K562 (cell line): ENCODE measurements around the gene RASL10B. TPM values are rescaled to one million over a fixed set of nuclear protein-coding genes. Genes with fewer than 3 reads are reported as not detected.

ENCODE experiments used
- ATAC-seq: fragments of 200-7000 bp; cut with Tn5 transposase; 3 replicates; pipeline ENCODE4 v1.9.1; 2020; ENCODE audit warnings: moderate library complexity
- BruUV-seq: library from RNA; stranded (reverse); fragments of 400-500 nt; replicated peaks from 2 replicates; lab custom pipeline; 2021; lab: Mats Ljungman, UMichigan
- CTCF ChIA-PET: fragments of 300-600 bp; formaldehyde crosslinking; extraction: SDS; loops from one replicate; lab custom pipeline; 2021; ENCODE audit warnings: low intra/inter-chr PET ratio; lab: Yijun Ruan, JAX
- POLR2A ChIA-PET: fragments of 300-600, 350-650 bp; sonication (Branson Sonifier 250); formaldehyde crosslinking; extraction: SDS; loops from one replicate; lab custom pipeline; 2021; ENCODE audit warnings: antibody characterized with exemption, inconsistent platforms; lab: Yijun Ruan, JAX
- DNase-seq, 4 experiments: peaks; one replicate each; pipeline versions ENCODE4 v3.0.0 to v3.0.0-alpha.2; 2011 to 2018; ENCODE audit warnings: low spot score in 3 of 4, mixed read lengths in 3 of 4; ENCODE audit errors: extremely low read depth in 1 of 4
- FAIRE-seq: peaks from 2 replicates; lab custom pipeline; 2011; peaks lifted over from hg19 to GRCh38; lab: Jason Lieb, UNC
- H2AFZ ChIP-seq: 2 replicates; pipeline ENCODE4 v1.6.0; 2011; ENCODE audit warnings: low read depth, low read length, control low read depth, inconsistent platforms
- H3K27ac ChIP-seq: fragments of 200-600 bp; 3 replicates; pipeline ENCODE4 v1.8.0; 2011; ENCODE audit warnings: low read depth, mild to moderate bottlenecking, control low read depth, inconsistent platforms, low read length, moderate library complexity, mixed read lengths; ENCODE audit errors: extremely low read depth
- H3K27me3 ChIP-seq, 2 experiments: fragments of 300-600 bp in 1 of 2; 2 replicates in 1 of 2; 3 replicates in 1 of 2; pipeline versions ENCODE4 v1.6.0 to v1.8.0; 2011; ENCODE audit warnings: inconsistent platforms in 2 of 2, low read length in 2 of 2, mild to moderate bottlenecking in 1 of 2, mixed read lengths in 1 of 2, moderate library complexity in 1 of 2; ENCODE audit not compliant: control insufficient read depth in 2 of 2, insufficient read depth in 2 of 2
- H3K36me3 ChIP-seq: fragments of 300-600 bp; 3 replicates; pipeline ENCODE4 v1.8.0; 2011; ENCODE audit warnings: mild to moderate bottlenecking, low read length, inconsistent platforms; ENCODE audit not compliant: control insufficient read depth, insufficient read depth
- H3K4me1 ChIP-seq, 2 experiments: fragments of 200-600 bp in 1 of 2; replicated peaks in 1 of 2; 2 replicates in 1 of 2; 3 replicates in 1 of 2; pipeline versions ENCODE4 v1.5.1 to v1.8.0; 2011; ENCODE audit warnings: inconsistent platforms in 2 of 2, low read length in 2 of 2, mild to moderate bottlenecking in 1 of 2, mixed read lengths in 1 of 2, moderate library complexity in 1 of 2; ENCODE audit not compliant: control insufficient read depth in 2 of 2, insufficient read depth in 2 of 2
- H3K4me2 ChIP-seq: 2 replicates; pipeline ENCODE4 v1.6.1; 2011; ENCODE audit warnings: low read length, control low read depth, inconsistent platforms, mixed read lengths; ENCODE audit not compliant: insufficient read depth
- H3K4me3 ChIP-seq: fragments of 200-600 bp; sonication (generic), shearing (Covaris generic); 2 replicates; pipeline ENCODE4 v1.5.1; 2016; ENCODE audit warnings: control low read depth, inconsistent platforms
- H3K79me2 ChIP-seq: fragments of 200-600 bp; 3 replicates; pipeline ENCODE4 v1.8.0; 2011; ENCODE audit warnings: low read length, inconsistent platforms; ENCODE audit not compliant: control insufficient read depth, insufficient read depth
- H3K9ac ChIP-seq, 2 experiments: 2 replicates each; pipeline versions ENCODE4 v1.6.0 to v1.6.1; 2011; ENCODE audit warnings: low read depth in 2 of 2, low read length in 2 of 2, control low read depth in 1 of 2, inconsistent platforms in 1 of 2, mild to moderate bottlenecking in 1 of 2, mixed read lengths in 1 of 2; ENCODE audit not compliant: insufficient read depth in 1 of 2
- H3K9me1 ChIP-seq: one replicate; pipeline ENCODE4 v1.6.0; 2011; ENCODE audit warnings: inconsistent platforms, mild to moderate bottlenecking, low read length, moderate library complexity; ENCODE audit not compliant: control insufficient read depth, insufficient read depth
- H3K9me3 ChIP-seq: replicated peaks from 2 replicates; pipeline ENCODE4 v1.5.1; 2011; ENCODE audit warnings: low read depth, low read length, inconsistent platforms; ENCODE audit not compliant: control insufficient read depth, insufficient read depth
- H4K20me1 ChIP-seq: replicated peaks from 2 replicates; pipeline ENCODE4 v1.6.1; 2011; ENCODE audit warnings: low read length, inconsistent platforms, mixed read lengths; ENCODE audit not compliant: control insufficient read depth, insufficient read depth
- CEBPB ChIP-seq: fragments of 450-650 bp; IDR thresholded peaks from 2 replicates; pipeline ENCODE4 v1.6.1; 2016; ENCODE audit warnings: missing genetic modification characterization, missing compliant biosample characterization
- CEBPG ChIP-seq, 3 experiments: fragments of 200-800 bp in 1 of 3; sonication (Bioruptor generic) in 1 of 3; sonication (generic) in 1 of 3; formaldehyde crosslinking in 1 of 3; IDR thresholded peaks in 2 of 3; conservative IDR thresholded peaks in 1 of 3; 2 replicates each; pipeline versions ENCODE4 v1.6.1 to v1.8.0; 2016 to 2022; ENCODE audit warnings: missing compliant biosample characterization in 2 of 3, missing genetic modification characterization in 2 of 3, mild to moderate bottlenecking in 1 of 3, missing genetic modification reagents in 1 of 3
- E2F1 ChIP-seq: sonication (generic); formaldehyde crosslinking; IDR thresholded peaks from 2 replicates; pipeline ENCODE4 v1.8.1; 2023; ENCODE audit warnings: mild to moderate bottlenecking, missing genetic modification reagents, moderate library complexity
- ETS2 ChIP-seq: IDR thresholded peaks from 2 replicates; pipeline ENCODE4 v1.6.1; 2016; ENCODE audit warnings: borderline replicate concordance, missing genetic modification characterization, mild to moderate bottlenecking, moderate library complexity, missing compliant biosample characterization; ENCODE audit not compliant: poor library complexity, severe bottlenecking
- ZNF511 ChIP-seq: sonication (generic); formaldehyde crosslinking; IDR thresholded peaks from 2 replicates; pipeline ENCODE4 v1.8.0; 2022; ENCODE audit warnings: mild to moderate bottlenecking, missing genetic modification reagents
- WGBS: fragments of 100-300 bp; shearing (Covaris generic); methylation state at CpG from one replicate; pipeline ENCODE4 v1.1.6; 2016; ENCODE audit warnings: low coverage, mixed read lengths; ENCODE audit not compliant: insufficient coverage; ENCODE audit errors: missing lambda C conversion rate; 5-methylcytosine and 5-hydroxymethylcytosine counted together
- in situ Hi-C: fragments of 300-500 bp; cut with MboI; formaldehyde crosslinking; loops from 4 replicates; pipeline ENCODE4 v1.15.0; 2018; ENCODE audit warnings: inconsistent platforms, mixed read lengths
- intact Hi-C: fragments of 100-400 bp; cut with micrococcal nuclease; formaldehyde crosslinking; loops from 2 replicates; pipeline ENCODE4 v1.14.2; 2022
- polyA plus RNA-seq, 8 experiments: library from polyadenylated mRNA; depleted of rRNA in 4 of 8; stranded (reverse) in 5 of 8; unstranded in 3 of 8; fragments of >200 nt; fragmentation: Nextera tagmentation in 2 of 8; fragmentation: Illumina TruSeq in 1 of 8; extraction: Ambion mirVana in 2 of 8; extraction: Trizol in 1 of 8; gene quantifications; 2 replicates each; pipeline versions ENCODE4 v1.2.1 to v1.2.3, GENCODE V29; 2011 to 2014; ENCODE audit warnings: inconsistent platforms in 1 of 8, missing spikeins in 1 of 8
- total RNA-seq, 7 experiments: library from RNA; depleted of rRNA in 6 of 7; stranded (reverse); fragments of >200 nt in 6 of 7; fragmentation: Illumina TruSeq in 2 of 7; extraction: Trizol in 2 of 7; gene quantifications; 2 replicates each; pipeline versions ENCODE4 v1.2.1 to v1.2.3, GENCODE V29; 2011 to 2021; ENCODE audit warnings: low replicate concordance in 1 of 7
- TF ChIP-seq, protein P1 (sequence below), 2 experiments: fragments of 450-650 bp in 1 of 2; sonication (generic) in 1 of 2; formaldehyde crosslinking in 1 of 2; IDR thresholded peaks in 1 of 2; conservative IDR thresholded peaks in 1 of 2; 2 replicates each; pipeline versions ENCODE4 v1.6.1 to v1.8.1; 2016 to 2023; ENCODE audit warnings: mild to moderate bottlenecking in 2 of 2, moderate library complexity in 2 of 2, inconsistent platforms in 1 of 2, missing genetic modification reagents in 1 of 2

The RASL10B gene
- total and polyA plus RNA-seq, 9 of the 15 experiments (the other 6 are each of a cell fraction or from before 2014, with no cell fraction given), result 0.04 to 0.31 (median 0.14) TPM; not detected in 2

DNA sequence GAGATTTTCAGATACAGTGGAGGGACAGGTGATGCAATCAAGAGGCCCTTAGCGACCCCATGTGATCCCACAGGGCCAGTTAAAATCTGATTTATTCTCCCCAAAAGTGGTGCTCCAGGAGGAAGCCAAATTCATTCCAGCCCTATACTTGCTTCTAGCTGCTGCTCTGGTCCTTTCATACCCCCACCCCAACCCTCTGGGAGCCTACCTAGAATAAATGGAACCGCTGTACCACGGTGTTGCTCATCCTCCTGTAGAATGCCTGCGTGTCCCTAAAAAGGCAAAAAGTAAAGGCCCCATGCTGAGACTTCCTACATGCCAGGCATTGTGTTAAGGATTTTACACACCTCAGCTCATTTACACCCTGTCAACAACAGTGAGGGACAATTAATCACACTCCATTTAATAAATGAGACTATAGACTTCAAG lies 2.0 kb upstream of the RASL10B start:
- no peak for ATAC-seq
- H3K9me1 ChIP-seq, result no peaks in the 10 kb centered on the region
- TF ChIP-seq CEBPG (CRISPR knock-in tag; IDR thresholded peaks at IDR 0.05), result no peak
- TF ChIP-seq CEBPG (tag; conservative IDR thresholded peaks at IDR 0.05 in 1 of 2, IDR thresholded peaks at IDR 0.05 in 1 of 2), result 0 out of 4 replicates have a peak, but pooled peaks of 1 of the 2 experiments have one; percentile 14
- no peak for TF ChIP-seq ZNF511 (CRISPR knock-in tag)
- TF ChIP-seq, protein P1, sequence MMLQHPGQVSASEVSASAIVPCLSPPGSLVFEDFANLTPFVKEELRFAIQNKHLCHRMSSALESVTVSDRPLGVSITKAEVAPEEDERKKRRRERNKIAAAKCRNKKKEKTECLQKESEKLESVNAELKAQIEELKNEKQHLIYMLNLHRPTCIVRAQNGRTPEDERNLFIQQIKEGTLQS (IDR thresholded peaks at IDR 0.05), result peak; percentile 52
- TF ChIP-seq, protein P1 (CRISPR knock-in tag; conservative IDR thresholded peaks at IDR 0.05), result no peak
- TF ChIP-seq CEBPB (tag), result peak; percentile 46
- no peak for TF ChIP-seq E2F1 (CRISPR knock-in tag)
- no peak for TF ChIP-seq ETS2 (tag)
- no peaks in the 10 kb centered on the region; the same call in none of the 2 replicates for H4K20me1 ChIP-seq
- no peak overlapping the region for H2AFZ ChIP-seq
- H3K27ac ChIP-seq, result no peak overlapping the region
- no peak overlapping the region for H3K4me2 ChIP-seq
- no peak overlapping the region for H3K9ac ChIP-seq
- H3K4me1 ChIP-seq, result peaks cover 3 to 12% of the 10 kb centered on the region in 2 experiments; a peak in 3 of 5 replicates
- H3K4me3 ChIP-seq, result no peak overlapping the region
- in situ Hi-C loops, result loop anchor here (25.0 kb wide), 1 partner anchor 1292 kb away; no protein-coding TSS in a partner anchor
- ChIA-PET POLR2A (interaction anchor here (1.0 kb wide), 1 partner anchor 14 kb away, joined by 3 read pairs; no protein-coding TSS in a partner anchor), CTCF (no interaction called here)
- no peak for DNase-seq
- peaks cover 7 to 24% of the 10 kb centered on the region in 2 experiments; a peak in 3 of 5 replicates for H3K27me3 ChIP-seq
- 56% methylated on average over 4 of the region's 4 CpGs for WGBS
- FAIRE-seq, result no peak
- no TSS peak for BruUV-seq
- peaks cover 30% of the 10 kb centered on the region for H3K36me3 ChIP-seq
- H3K9me3 ChIP-seq, result no peaks in the 10 kb centered on the region
- intact Hi-C loops, result no loop called here
- no peaks in the 10 kb centered on the region for H3K79me2 ChIP-seq
